ENCODE measurements around the gene GASK1B.

- TF ChIP-seq, protein P1, sequence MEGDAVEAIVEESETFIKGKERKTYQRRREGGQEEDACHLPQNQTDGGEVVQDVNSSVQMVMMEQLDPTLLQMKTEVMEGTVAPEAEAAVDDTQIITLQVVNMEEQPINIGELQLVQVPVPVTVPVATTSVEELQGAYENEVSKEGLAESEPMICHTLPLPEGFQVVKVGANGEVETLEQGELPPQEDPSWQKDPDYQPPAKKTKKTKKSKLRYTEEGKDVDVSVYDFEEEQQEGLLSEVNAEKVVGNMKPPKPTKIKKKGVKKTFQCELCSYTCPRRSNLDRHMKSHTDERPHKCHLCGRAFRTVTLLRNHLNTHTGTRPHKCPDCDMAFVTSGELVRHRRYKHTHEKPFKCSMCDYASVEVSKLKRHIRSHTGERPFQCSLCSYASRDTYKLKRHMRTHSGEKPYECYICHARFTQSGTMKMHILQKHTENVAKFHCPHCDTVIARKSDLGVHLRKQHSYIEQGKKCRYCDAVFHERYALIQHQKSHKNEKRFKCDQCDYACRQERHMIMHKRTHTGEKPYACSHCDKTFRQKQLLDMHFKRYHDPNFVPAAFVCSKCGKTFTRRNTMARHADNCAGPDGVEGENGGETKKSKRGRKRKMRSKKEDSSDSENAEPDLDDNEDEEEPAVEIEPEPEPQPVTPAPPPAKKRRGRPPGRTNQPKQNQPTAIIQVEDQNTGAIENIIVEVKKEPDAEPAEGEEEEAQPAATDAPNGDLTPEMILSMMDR (conservative IDR thresholded peaks at IDR 0.05 in 1 of 2, IDR thresholded peaks at IDR 0.05 in 1 of 2; ENCODE audit: extremely low read depth in 1 of 2, insufficient read depth in 1 of 2, low read depth in 1 of 2, low read length in 2 of 2), result peak; percentile 57 to 69
- TF ChIP-seq EZH2 (IDR thresholded peaks at IDR 0.05; ENCODE audit: borderline replicate concordance, low read length), result no peak
These were observed 20.4 kb upstream of the GASK1B start for GRCh38 chr4:158193171-158193749.

All from mammary epithelial cell (primary cell).